GM12892 (cell line): ENCODE results near the gene PROCA1.

ENCODE experiments used
- DNase-seq: peaks from one replicate; pipeline ENCODE4 v3.0.0; 2011; ENCODE audit not compliant: insufficient read length
- FAIRE-seq: peaks from 2 replicates; lab custom pipeline; 2011; peaks lifted over from hg19 to GRCh38; lab: Jason Lieb, UNC
- POLR2A ChIP-seq: IDR thresholded peaks from 2 replicates; pipeline ENCODE4 v1.6.1; 2011; ENCODE audit warnings: low read depth, low read length, control low read depth
- POLR2AphosphoS5 ChIP-seq: IDR thresholded peaks from 2 replicates; pipeline ENCODE4 v1.6.1; 2011; ENCODE audit warnings: low read depth, low read length, control low read depth
- TAF1 ChIP-seq: IDR thresholded peaks from 2 replicates; pipeline ENCODE4 v1.6.1; 2011; ENCODE audit warnings: low read depth, mild to moderate bottlenecking, control low read depth, low read length, borderline replicate concordance

The PROCA1 gene

GRCh38 chr17:28720247-28720996, 8.7 kb upstream of the PROCA1 start:
- no peak for DNase-seq
- peak; percentile 62; the same call in 1 of the 2 replicates for TF ChIP-seq POLR2A
- no peak for TF ChIP-seq TAF1
- TF ChIP-seq POLR2AphosphoS5 = no peak
- FAIRE-seq = no peak

- TF ChIP-seq TAF1 (no peak), POLR2AphosphoS5 (no peak), POLR2A (no peak)
- peak; percentile 50 for FAIRE-seq
- no peak for DNase-seq
Observed at GRCh38 chr17:28719021-28719433, 7.3 kb upstream of the PROCA1 start.

DNA sequence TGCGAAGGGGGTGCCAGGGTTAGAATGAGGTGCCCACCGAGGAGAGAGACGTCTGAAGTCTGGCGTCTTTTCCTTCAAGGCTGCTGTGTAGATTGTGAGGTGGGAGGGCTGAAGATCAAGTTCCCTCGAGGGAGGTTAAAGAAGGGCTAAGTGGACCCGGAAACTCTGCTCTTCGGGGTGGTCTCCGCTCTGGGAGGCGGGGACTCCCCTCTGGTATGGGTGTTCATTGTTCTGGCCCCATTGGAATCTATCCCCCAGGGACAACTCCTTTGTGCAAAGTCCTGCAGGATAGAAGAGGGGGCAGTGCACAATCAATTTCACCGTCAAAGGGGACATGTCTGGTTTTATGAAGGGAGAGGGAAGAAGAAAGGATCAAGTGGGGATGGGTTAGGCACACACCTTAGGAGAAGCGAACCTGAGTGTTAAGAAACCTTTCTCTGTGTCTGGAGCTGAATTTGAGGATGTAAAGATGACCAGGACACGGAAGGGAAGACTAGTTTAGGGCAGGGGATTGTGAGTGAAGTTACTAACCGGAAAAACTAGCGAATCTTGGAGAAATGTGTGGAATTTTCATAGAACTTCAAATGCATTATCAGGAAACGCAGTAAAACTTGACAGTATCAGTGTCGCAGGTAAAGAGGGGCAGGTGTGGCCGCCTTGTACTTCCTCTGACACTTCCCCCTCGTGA, 6.8 kb upstream of the PROCA1 start:
- TF ChIP-seq TAF1 = no peak
- TF ChIP-seq POLR2AphosphoS5 = no peak
- no peak for TF ChIP-seq POLR2A
- FAIRE-seq = peak; percentile 61
- no peak for DNase-seq

DNA sequence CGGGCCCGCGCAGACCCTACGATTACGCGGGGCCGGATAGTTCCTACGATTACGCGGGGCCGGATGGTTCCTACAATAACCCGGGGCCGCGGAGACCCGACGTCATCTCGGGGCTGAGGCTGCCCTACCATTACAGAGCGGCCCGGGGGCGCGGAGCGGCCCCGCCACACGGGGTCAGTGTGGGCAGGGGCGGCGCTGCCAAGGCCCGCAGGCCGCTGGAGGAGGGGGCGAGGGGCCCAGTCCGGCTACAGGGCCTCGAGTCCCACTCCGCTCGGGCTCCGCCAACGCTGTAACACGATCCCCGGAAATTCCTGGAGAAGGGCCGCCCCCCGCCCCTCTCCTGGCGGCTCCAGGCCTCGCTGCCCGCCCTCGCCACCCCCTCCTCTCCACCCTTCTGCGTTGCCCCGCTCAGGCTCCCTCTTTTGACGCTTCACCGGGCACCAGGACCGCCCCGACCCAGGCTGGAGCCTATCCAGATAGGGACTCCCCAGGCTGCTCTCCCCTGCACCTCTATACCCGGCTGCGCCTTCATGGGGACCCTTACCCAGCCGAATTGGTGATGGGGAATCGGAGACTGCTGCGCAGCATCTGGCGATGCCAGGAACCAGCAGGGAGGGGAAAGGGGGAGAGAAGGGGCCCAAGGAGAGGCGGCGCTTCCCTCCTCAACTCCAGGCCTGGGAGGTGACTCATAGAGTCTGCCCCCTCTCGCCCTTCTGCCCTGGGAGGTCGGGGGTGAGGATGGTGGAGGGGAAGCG, 6.1 kb upstream of the PROCA1 start, which contains the start of gene RAB34:
Gene RAB34 (minus strand): TSS at position 291 of the 755 bp plus-strand sequence. CDS start 602 bp downstream, outside the sequence.
- DNase-seq = no peak
- TF ChIP-seq TAF1 (no peak), POLR2A (no peak), POLR2AphosphoS5 (no peak)
- no peak for FAIRE-seq

DNA sequence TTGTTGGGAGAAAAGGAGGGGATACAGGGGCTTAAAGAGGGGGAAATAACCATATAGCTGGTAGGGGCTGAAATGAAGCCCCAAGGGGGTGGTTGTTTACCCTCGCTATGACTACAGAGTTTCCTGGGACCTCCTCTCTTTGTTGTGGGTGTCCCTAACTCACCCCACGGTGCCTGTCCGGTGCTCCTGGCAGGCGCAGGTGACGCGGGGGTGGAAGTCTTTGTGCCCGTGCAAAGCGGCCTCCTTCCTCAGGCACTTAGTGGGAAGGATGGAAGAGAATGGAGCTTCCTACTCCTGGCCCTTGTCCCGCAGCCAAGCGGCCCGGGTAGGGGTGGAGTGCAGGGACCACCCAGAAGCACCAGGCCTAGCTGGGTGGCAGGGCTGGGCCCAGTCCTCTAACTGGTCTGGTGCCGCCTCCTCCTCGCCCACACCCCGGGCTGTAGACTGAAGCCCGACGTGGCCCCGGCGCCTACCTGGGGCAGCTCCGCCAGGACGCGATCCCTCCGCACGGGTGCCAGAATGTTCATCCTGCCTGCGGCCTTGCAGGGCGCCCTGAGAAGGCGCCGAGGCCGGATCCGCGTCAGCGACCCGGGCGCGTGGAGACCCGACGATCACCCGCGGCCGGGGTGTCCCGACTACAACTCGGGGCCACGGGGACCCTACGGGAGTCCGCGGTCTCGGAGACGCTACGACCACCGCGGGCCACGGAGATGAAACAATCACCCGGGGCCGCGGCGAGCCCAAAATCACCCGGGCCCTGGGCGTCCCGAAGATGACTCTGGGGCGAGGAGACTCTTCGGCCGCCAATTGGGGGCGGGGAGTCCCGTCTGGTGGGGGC, 5.3 kb upstream of the PROCA1 start:
- FAIRE-seq = no peak
- no peak for DNase-seq
- TF ChIP-seq TAF1 (no peak), POLR2AphosphoS5 (no peak), POLR2A (no peak)

DNA sequence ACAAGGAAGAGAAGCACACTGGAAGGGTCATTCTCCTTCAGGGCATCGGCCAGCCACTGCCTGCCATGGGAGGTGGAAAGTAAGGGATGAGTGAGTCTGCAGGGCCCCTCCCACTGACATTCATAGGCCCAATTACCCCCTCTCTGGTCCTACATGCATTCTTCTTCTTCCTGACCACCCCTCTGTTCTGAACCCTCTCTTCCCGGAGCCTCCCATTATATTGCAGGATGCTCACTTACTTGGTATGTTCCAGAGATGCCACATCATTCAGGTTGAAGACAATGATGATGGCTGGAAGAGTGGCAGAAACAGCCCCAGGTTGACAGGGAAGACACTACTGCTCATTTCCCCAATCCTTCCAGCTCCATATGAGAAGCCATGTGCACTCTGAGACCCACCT, 3.5 kb upstream of the PROCA1 start:
- DNase-seq = no peak
- no peak for TF ChIP-seq POLR2AphosphoS5
- no peak for TF ChIP-seq TAF1
- TF ChIP-seq POLR2A = no peak
- no peak for FAIRE-seq

DNA sequence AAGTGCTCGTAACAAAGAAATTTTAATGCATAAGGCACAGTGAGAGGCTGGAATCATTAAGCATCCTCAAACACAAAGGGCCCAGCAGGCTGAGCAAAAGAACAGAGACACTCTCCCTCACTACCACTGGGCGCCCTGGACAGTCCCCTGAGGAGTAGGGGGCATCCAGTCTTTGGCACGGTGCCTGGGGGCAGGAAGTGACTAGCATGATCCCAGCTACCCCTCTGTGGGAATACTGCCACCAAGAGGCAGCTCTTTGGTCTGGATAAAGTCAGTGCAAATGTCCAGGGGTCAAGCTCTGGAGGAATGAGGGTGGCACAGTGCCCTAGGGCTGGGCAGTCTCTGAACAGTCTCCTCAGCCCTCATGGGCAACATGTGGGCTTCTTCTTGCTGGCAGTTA, 2.6 kb upstream of the PROCA1 start:
- TF ChIP-seq TAF1 (no peak), POLR2A (no peak), POLR2AphosphoS5 (no peak)
- DNase-seq (no peak), FAIRE-seq (no peak)

- FAIRE-seq = no peak
- TF ChIP-seq POLR2A (no peak), POLR2AphosphoS5 (no peak), TAF1 (no peak)
- DNase-seq = no peak
Observed at GRCh38 chr17:28712705-28713415, 1.2 kb upstream of the PROCA1 start.

- FAIRE-seq (peak; percentile 64), DNase-seq (peak; percentile 72)
- no peak for TF ChIP-seq POLR2AphosphoS5
- 0 out of 2 replicates have a peak, but pooled peaks have one; percentile 44 for TF ChIP-seq TAF1
- TF ChIP-seq POLR2A = no peak; the same call in none of the 2 replicates
Observed at GRCh38 chr17:28712032-28712704, 480 bp upstream of the PROCA1 start.
